Natural killer cell (primary cell): ENCODE measurements around the gene SRCAP. TPM values are rescaled to one million over a fixed set of nuclear protein-coding genes. Genes with fewer than 3 reads are reported as not detected.

Experiments used
- ATAC-seq, 3 donors: fragments of 150-1000 bp in 2 of 3; fragments of 200-7000 bp in 1 of 3; cut with Tn5 transposase; 1 replicate in 1 of 3; 2 replicates in 2 of 3; pipeline ENCODE4 v1.10.0; 2021; ENCODE audit warnings: mild to moderate bottlenecking in 2 of 3, moderate library complexity in 2 of 3
- DNase-seq, 2 donors: peaks; one replicate each; pipeline versions ENCODE4 v3.0.0 to v3.0.0-alpha.2; 2013 to 2021; ENCODE audit warnings: mixed read lengths in 1 of 2
- H3K27ac ChIP-seq: one replicate; pipeline ENCODE4 v1.5.1; 2013; ENCODE audit warnings: mild to moderate bottlenecking, low read length
- H3K27me3 ChIP-seq: one replicate; pipeline ENCODE4 v1.6.1; 2013; ENCODE audit warnings: low read length; ENCODE audit not compliant: control insufficient read depth, insufficient read depth
- H3K36me3 ChIP-seq: one replicate; pipeline ENCODE4 v1.6.1; 2013; ENCODE audit warnings: low read length; ENCODE audit not compliant: control insufficient read depth, insufficient read depth
- H3K4me1 ChIP-seq: one replicate; pipeline ENCODE4 v1.6.1; 2013; ENCODE audit warnings: low read length; ENCODE audit not compliant: control insufficient read depth, insufficient read depth
- H3K4me3 ChIP-seq: one replicate; pipeline ENCODE4 v1.5.1; 2013; ENCODE audit warnings: low read length
- H3K9me3 ChIP-seq: one replicate; pipeline ENCODE4 v1.6.1; 2013; ENCODE audit warnings: low read length; ENCODE audit not compliant: control insufficient read depth, insufficient read depth
- H3K27ac Mint-ChIP-seq, 2 donors: one replicate each; pipeline ENCODE4 v1.8.0; 2022; ENCODE audit warnings: mild to moderate bottlenecking in 2 of 2, mixed read lengths in 2 of 2, moderate library complexity in 1 of 2
- H3K27me3 Mint-ChIP-seq, 2 donors: one replicate each; pipeline ENCODE4 v1.8.0; 2022; ENCODE audit warnings: low read depth in 2 of 2, mixed read lengths in 2 of 2
- H3K36me3 Mint-ChIP-seq: one replicate; pipeline ENCODE4 v1.8.0; 2022; ENCODE audit warnings: mixed read lengths
- H3K4me1 Mint-ChIP-seq, 2 donors: one replicate each; pipeline ENCODE4 v1.8.0; 2022; ENCODE audit warnings: mixed read lengths in 2 of 2
- H3K4me3 Mint-ChIP-seq: one replicate; pipeline ENCODE4 v1.8.0; 2022; ENCODE audit warnings: mild to moderate bottlenecking, moderate library complexity, mixed read lengths
- H3K9me3 Mint-ChIP-seq, 2 donors: one replicate each; pipeline ENCODE4 v1.8.0; 2022; ENCODE audit warnings: mixed read lengths in 2 of 2
- WGBS: methylation state at CpG from one replicate; pipeline ENCODE4 v1.1.7; 2013; ENCODE audit warnings: missing lambda C conversion rate; ENCODE audit not compliant: insufficient coverage; 5-methylcytosine and 5-hydroxymethylcytosine counted together
- intact Hi-C: fragments of 100-400 bp; cut with micrococcal nuclease; formaldehyde crosslinking; loops from one replicate; pipeline ENCODE4 v1.14.2; 2022
- total RNA-seq, 4 donors: library from RNA; stranded (reverse); fragments of 120-200 nt in 1 of 4; gene quantifications; one replicate each; pipeline versions ENCODE4 v1.2.3 to v1.2.4, GENCODE V29; 2013 to 2022
- TF ChIP-seq, protein P1 (sequence below): fragments of 200-600 bp; IDR thresholded peaks from one replicate; pipeline ENCODE4 v1.8.0; 2022; ENCODE audit warnings: antibody characterized with exemption

The SRCAP gene
- total RNA-seq, 3 donors from 2014 or later (not counting 1 experiment from before 2014, with no cell fraction given), result 78.8 to 99.0 (median 89.3) TPM

DNA sequence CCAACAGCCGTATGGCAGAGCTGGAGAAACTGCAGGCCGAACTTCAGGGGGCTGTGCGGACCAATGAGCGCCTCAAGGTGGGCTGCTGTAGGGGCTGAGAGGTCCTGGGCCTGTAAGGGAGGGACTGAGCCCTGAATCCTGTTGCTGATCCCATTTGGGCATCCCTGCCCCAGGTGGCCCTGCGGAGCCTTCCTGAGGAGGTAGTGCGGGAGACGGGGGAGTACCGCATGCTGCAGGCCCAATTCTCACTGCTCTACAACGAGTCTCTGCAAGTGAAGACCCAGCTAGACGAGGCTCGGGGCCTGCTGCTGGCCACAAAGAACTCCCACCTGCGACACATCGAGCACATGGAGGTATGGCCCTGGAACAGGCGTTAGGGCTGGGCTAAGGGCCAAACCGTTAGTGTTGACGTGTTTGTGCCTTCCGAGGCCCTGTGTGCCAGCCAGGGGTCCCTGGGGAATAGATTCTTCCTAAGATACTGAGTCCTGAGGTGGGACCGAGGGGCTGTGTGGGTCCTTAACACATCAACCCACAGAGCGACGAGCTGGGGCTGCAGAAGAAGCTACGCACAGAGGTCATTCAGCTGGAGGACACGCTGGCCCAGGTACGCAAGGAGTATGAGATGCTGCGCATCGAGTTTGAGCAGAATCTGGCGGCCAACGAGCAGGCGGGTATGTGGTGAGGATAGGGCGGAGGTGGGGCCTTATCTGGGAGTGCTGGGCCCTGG lies 67.4 kb downstream of the SRCAP start:
- ATAC-seq (no peak), DNase-seq (no peak)
- no peak overlapping the region for H3K4me3 ChIP-seq
- no peak overlapping the region for H3K27ac ChIP-seq
- Mint-ChIP-seq H3K4me1 (peaks cover 36 to 53% of the 10 kb centered on the region in 2 donors), H3K36me3 (peaks cover 9% of the 10 kb centered on the region), H3K4me3 (peak overlapping the region; percentile 31), H3K9me3 (no peaks in the 10 kb centered on the region), H3K27me3 (no peaks in the 10 kb centered on the region), H3K27ac (peak overlapping the region; percentile 7 to 82)
- WGBS, result 97% methylated on average over 29 of the region's 29 CpGs
- H3K9me3 ChIP-seq, result no peaks in the 10 kb centered on the region
- intact Hi-C loops, result loop anchor here (10.0 kb wide), 1 partner anchor 52 kb away; no protein-coding TSS in a partner anchor
- peaks cover 69% of the 10 kb centered on the region for H3K36me3 ChIP-seq
- no peaks in the 10 kb centered on the region for H3K27me3 ChIP-seq
- H3K4me1 ChIP-seq, result peaks cover 53% of the 10 kb centered on the region
- TF ChIP-seq, protein P1, sequence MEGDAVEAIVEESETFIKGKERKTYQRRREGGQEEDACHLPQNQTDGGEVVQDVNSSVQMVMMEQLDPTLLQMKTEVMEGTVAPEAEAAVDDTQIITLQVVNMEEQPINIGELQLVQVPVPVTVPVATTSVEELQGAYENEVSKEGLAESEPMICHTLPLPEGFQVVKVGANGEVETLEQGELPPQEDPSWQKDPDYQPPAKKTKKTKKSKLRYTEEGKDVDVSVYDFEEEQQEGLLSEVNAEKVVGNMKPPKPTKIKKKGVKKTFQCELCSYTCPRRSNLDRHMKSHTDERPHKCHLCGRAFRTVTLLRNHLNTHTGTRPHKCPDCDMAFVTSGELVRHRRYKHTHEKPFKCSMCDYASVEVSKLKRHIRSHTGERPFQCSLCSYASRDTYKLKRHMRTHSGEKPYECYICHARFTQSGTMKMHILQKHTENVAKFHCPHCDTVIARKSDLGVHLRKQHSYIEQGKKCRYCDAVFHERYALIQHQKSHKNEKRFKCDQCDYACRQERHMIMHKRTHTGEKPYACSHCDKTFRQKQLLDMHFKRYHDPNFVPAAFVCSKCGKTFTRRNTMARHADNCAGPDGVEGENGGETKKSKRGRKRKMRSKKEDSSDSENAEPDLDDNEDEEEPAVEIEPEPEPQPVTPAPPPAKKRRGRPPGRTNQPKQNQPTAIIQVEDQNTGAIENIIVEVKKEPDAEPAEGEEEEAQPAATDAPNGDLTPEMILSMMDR, result no peak

DNA sequence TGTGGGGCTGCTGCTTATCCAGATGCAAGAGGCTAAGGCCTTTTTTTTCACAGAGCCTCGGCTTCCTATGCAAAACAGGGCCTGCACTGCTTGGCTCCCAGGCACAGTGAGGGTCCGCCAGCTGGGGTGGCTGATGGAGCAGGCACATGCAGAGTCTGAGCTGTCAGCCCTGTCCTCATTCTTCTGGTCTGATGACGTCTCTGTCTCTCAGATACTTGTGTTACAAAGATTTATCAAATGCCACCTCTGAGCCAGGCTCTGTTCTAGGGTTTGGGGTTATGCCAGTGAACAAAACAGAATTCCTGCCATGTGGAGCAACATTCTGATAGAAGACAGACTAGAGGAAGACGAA lies 67.9 kb downstream of the SRCAP start:
- DNase-seq, result no peak
- Histone ChIP-seq H3K9me3 (no peaks in the 10 kb centered on the region), H3K36me3 (peaks cover 74% of the 10 kb centered on the region), H3K27me3 (no peaks in the 10 kb centered on the region), H3K27ac (peak overlapping the region; percentile 44), H3K4me1 (peaks cover 52% of the 10 kb centered on the region), H3K4me3 (no peak overlapping the region)
- WGBS, result 91% methylated on average over 4 of the region's 4 CpGs
- Mint-ChIP-seq H3K9me3 (no peaks in the 10 kb centered on the region), H3K4me1 (peaks cover 32 to 49% of the 10 kb centered on the region in 2 donors), H3K27me3 (no peaks in the 10 kb centered on the region), H3K4me3 (peak overlapping the region; percentile 7), H3K36me3 (peaks cover 9% of the 10 kb centered on the region), H3K27ac (peak overlapping the region; percentile 7 to 82)
- intact Hi-C loops, result loop anchor here (10.0 kb wide), 1 partner anchor 52 kb away; no protein-coding TSS in a partner anchor
- ATAC-seq, result no peak
- TF ChIP-seq, protein P1, result no peak

DNA sequence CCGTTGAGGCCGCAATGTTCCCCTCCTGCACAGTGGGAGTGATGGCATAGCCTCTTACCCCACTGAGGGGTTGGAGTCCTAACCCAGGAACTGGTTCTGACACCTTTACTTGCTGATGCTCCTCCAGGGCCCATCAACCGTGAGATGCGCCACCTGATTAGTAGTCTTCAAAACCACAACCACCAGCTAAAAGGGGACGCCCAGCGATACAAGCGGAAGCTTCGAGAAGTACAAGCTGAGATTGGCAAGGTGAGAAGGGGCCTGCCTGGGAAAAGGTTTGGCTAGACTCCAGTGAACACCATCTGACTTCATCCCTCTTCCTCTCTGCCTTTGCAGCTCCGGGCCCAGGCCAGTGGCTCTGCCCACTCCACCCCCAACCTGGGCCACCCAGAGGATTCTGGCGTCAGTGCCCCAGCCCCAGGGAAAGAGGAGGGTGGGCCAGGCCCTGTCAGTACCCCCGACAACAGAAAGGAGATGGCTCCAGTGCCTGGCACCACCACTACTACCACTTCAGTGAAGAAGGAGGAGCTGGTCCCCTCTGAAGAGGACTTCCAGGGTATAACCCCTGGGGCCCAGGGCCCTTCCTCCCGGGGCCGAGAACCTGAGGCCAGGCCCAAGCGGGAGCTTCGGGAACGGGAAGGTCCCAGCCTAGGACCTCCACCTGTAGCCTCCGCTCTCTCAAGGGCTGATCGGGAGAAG lies 68.9 kb downstream of the SRCAP start:
- intact Hi-C loops, result loop anchor here (10.0 kb wide), 1 partner anchor 53 kb away; no protein-coding TSS in a partner anchor
- Mint-ChIP-seq H3K4me3 (peak overlapping the region; percentile 37), H3K27ac (peak overlapping the region; percentile 7 to 82), H3K27me3 (no peaks in the 10 kb centered on the region), H3K36me3 (peaks cover 19% of the 10 kb centered on the region), H3K9me3 (no peaks in the 10 kb centered on the region), H3K4me1 (peaks cover 29 to 50% of the 10 kb centered on the region in 2 donors)
- DNase-seq (peak; percentile 52 to 78), ATAC-seq (peak; percentile 77 to 95 (median 86))
- TF ChIP-seq, protein P1, result no peak
- H3K9me3 ChIP-seq, result no peaks in the 10 kb centered on the region
- peaks cover 85% of the 10 kb centered on the region for H3K36me3 ChIP-seq
- 60% methylated on average over 18 of the region's 18 CpGs for WGBS
- no peaks in the 10 kb centered on the region for H3K27me3 ChIP-seq
- H3K4me1 ChIP-seq, result peaks cover 46% of the 10 kb centered on the region
- H3K4me3 ChIP-seq, result no peak overlapping the region
- peak overlapping the region; percentile 75 for H3K27ac ChIP-seq
